ENCODE results near the gene TICAM1.
A peak's percentile ranks its signal among the peaks of the same experiment; 100 is the strongest.
"Not testable (repeated sequence)": the region's sequence is repeated elsewhere in the genome, so short reads cannot be mapped to it uniquely, and the experiment has no call there.

The TICAM1 gene

DNA sequence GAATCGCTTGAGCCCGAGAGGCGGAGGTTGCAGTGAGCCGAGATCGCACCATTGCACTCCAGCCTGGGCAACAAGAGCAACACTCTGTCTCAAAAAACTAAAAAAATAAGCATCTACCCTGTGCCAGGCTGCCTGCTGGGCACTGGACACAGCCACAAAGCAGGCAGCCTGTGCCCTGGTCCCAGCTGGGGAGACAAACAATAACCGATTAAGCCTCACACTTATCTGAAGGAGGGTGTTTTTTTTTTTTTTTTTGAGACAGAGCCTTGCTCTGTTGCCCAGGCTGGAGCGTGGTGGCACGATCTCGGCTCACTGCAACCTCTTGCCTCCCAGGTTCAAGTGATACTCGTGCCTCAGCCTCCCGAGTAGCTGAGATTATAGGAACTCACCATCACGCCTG, 25.0 kb upstream of the TICAM1 start:
- H3K36me3 ChIP-seq (ENCODE audit: insufficient read depth, low read length), result peaks cover 42% of the 10 kb centered on the region
- H3K27me3 ChIP-seq (ENCODE audit: insufficient read depth, low read length), result not testable (repeated sequence)

GRCh38 chr19:4853506-4853905, 22.0 kb upstream of the TICAM1 start:
- peaks cover 29% of the 10 kb centered on the region for H3K36me3 ChIP-seq (ENCODE audit: insufficient read depth, low read length)
- not testable (repeated sequence) for H3K27me3 ChIP-seq (ENCODE audit: insufficient read depth, low read length); H3K4me1 ChIP-seq (ENCODE audit: insufficient read depth, low read length); H3K4me3 ChIP-seq (ENCODE audit: low read length); H3K9me3 ChIP-seq (ENCODE audit: low read length); H2AFZ ChIP-seq (ENCODE audit: low read depth, low read length)

More for the DNA sequence above, 25.0 kb upstream of the TICAM1 start:
- not testable (repeated sequence) for H3K4me3 ChIP-seq (ENCODE audit: low read length); H2AFZ ChIP-seq (ENCODE audit: low read depth, low read length); H3K4me1 ChIP-seq (ENCODE audit: insufficient read depth, low read length); H3K9me3 ChIP-seq (ENCODE audit: low read length)

GRCh38 chr19:4852484-4852883, 21.0 kb upstream of the TICAM1 start:
- Histone ChIP-seq H3K4me1 (ENCODE audit: insufficient read depth, low read length) (no peaks in the 10 kb centered on the region), H2AFZ (ENCODE audit: low read depth, low read length) (no peak overlapping the region), H3K36me3 (ENCODE audit: insufficient read depth, low read length) (peaks cover 36% of the 10 kb centered on the region), H3K27me3 (ENCODE audit: insufficient read depth, low read length) (no peaks in the 10 kb centered on the region), H3K4me3 (ENCODE audit: low read length) (no peak overlapping the region), H3K9me3 (ENCODE audit: low read length) (no peaks in the 10 kb centered on the region)

DNA sequence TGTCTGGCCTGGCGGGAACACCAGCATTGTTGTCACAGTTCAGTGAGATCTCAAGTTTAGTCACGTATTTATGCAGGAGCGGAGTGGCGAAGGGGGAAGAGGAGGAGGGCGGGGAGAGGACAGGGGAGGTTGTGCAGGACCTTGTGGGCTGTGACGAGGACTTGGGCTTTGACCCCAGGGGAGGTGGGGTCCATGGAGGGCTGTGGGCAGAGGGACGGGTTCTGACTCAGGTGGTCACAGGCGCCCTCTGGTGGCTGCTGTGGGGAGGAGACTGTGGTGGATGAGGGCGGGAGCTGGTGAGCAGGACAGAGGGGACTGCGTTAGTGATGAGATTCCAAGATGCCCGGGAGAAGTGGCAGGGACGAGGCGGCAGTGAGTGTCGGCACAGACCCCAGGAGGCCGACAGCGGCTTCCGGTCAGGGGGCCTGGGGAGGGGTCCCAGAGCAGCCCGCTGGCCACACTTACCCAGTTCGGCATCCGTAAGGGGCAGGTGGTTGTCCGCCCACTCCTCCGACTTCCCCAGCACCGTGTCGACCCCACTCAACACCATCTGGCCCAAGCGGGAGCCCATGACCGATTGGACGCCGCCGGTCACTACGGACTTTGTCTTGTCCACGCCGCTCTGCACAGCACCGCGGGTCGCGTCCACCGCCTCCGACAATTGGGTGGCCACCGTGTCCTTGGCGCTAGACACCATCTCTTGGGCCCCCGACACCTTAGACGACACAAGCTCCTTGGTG, 20.2 kb upstream of the TICAM1 start:
- no peaks in the 10 kb centered on the region for H3K4me1 ChIP-seq (ENCODE audit: insufficient read depth, low read length)
- H2AFZ ChIP-seq (ENCODE audit: low read depth, low read length), result no peak overlapping the region
- H3K36me3 ChIP-seq (ENCODE audit: insufficient read depth, low read length), result peaks cover 35% of the 10 kb centered on the region
- H3K9me3 ChIP-seq (ENCODE audit: low read length), result no peaks in the 10 kb centered on the region
- H3K4me3 ChIP-seq (ENCODE audit: low read length), result no peak overlapping the region
- no peaks in the 10 kb centered on the region for H3K27me3 ChIP-seq (ENCODE audit: insufficient read depth, low read length)

- Histone ChIP-seq H3K36me3 (ENCODE audit: insufficient read depth, low read length) (peaks cover 35% of the 10 kb centered on the region), H3K4me1 (ENCODE audit: insufficient read depth, low read length) (no peaks in the 10 kb centered on the region), H3K27me3 (ENCODE audit: insufficient read depth, low read length) (no peaks in the 10 kb centered on the region), H3K4me3 (ENCODE audit: low read length) (no peak overlapping the region), H3K9me3 (ENCODE audit: low read length) (no peaks in the 10 kb centered on the region), H2AFZ (ENCODE audit: low read depth, low read length) (no peak overlapping the region)
Measured at GRCh38 chr19:4849019-4849418, 17.5 kb upstream of the TICAM1 start.

- Histone ChIP-seq H3K36me3 (ENCODE audit: insufficient read depth, low read length) (peaks cover 42% of the 10 kb centered on the region), H2AFZ (ENCODE audit: low read depth, low read length) (no peak overlapping the region), H3K27me3 (ENCODE audit: insufficient read depth, low read length) (no peaks in the 10 kb centered on the region), H3K4me1 (ENCODE audit: insufficient read depth, low read length) (no peaks in the 10 kb centered on the region), H3K4me3 (ENCODE audit: low read length) (no peak overlapping the region), H3K9me3 (ENCODE audit: low read length) (no peaks in the 10 kb centered on the region)
Measured at GRCh38 chr19:4847190-4847973, 15.9 kb upstream of the TICAM1 start.

DNA sequence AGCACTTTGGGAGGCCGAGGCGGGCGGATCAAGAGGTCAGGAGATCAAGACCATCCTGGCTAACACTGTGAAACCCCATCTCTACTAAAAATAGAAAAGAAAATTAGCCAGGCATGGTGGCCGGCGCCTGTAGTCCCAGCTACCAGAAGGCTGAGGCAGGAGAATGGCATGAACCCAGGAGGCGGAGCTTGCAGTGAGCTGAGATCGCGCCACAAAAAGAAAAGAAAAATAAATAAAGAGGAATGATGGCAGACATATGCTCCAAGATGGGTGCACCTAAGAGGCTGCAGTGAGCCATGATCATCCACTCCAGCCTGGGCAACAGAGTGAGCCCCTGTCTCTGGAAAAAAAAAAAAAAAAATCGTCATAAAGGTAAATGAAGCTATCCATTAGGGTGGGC, 14.5 kb upstream of the TICAM1 start:
- H3K4me3 ChIP-seq (ENCODE audit: low read length); H3K27me3 ChIP-seq (ENCODE audit: insufficient read depth, low read length); H3K4me1 ChIP-seq (ENCODE audit: insufficient read depth, low read length); H3K9me3 ChIP-seq (ENCODE audit: low read length); H2AFZ ChIP-seq (ENCODE audit: low read depth, low read length): not testable (repeated sequence)
- H3K36me3 ChIP-seq (ENCODE audit: insufficient read depth, low read length), result peaks cover 42% of the 10 kb centered on the region

- H3K36me3 ChIP-seq (ENCODE audit: insufficient read depth, low read length), result peaks cover 42% of the 10 kb centered on the region
- H3K4me1 ChIP-seq (ENCODE audit: insufficient read depth, low read length), result no peaks in the 10 kb centered on the region
- no peaks in the 10 kb centered on the region for H3K27me3 ChIP-seq (ENCODE audit: insufficient read depth, low read length)
- H3K9me3 ChIP-seq (ENCODE audit: low read length), result no peaks in the 10 kb centered on the region
- H2AFZ ChIP-seq (ENCODE audit: low read depth, low read length), result no peak overlapping the region
- H3K4me3 ChIP-seq (ENCODE audit: low read length), result no peak overlapping the region
Measured at GRCh38 chr19:4844348-4845179, 13.1 kb upstream of the TICAM1 start.

DNA sequence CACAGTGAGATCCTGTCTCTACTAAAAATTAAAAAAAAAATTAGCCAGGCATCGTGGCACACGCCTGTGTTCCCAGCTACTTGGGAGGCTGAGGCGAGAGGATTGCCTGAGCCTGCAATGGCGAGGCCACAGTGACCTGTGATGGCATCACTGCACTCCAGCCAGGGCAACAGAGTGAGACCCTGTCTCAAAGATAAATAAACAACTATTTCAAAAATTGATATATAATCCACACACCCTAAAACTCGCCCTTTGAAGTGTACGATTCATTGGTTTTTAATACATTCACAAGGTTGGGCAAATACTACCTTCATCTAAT, 12.1 kb upstream of the TICAM1 start:
- H3K9me3 ChIP-seq (ENCODE audit: low read length), result no peaks in the 10 kb centered on the region
- no peak overlapping the region for H2AFZ ChIP-seq (ENCODE audit: low read depth, low read length)
- no peaks in the 10 kb centered on the region for H3K27me3 ChIP-seq (ENCODE audit: insufficient read depth, low read length)
- no peak overlapping the region for H3K4me3 ChIP-seq (ENCODE audit: low read length)
- H3K36me3 ChIP-seq (ENCODE audit: insufficient read depth, low read length), result peaks cover 50% of the 10 kb centered on the region
- no peaks in the 10 kb centered on the region for H3K4me1 ChIP-seq (ENCODE audit: insufficient read depth, low read length)

GRCh38 chr19:4839192-4839591, 7.7 kb upstream of the TICAM1 start:
- Histone ChIP-seq H3K9me3 (ENCODE audit: low read length) (peaks cover 2% of the 10 kb centered on the region), H3K4me1 (ENCODE audit: insufficient read depth, low read length) (no peaks in the 10 kb centered on the region), H3K4me3 (ENCODE audit: low read length) (no peak overlapping the region), H3K36me3 (ENCODE audit: insufficient read depth, low read length) (peaks cover 35% of the 10 kb centered on the region), H3K27me3 (ENCODE audit: insufficient read depth, low read length) (no peaks in the 10 kb centered on the region), H2AFZ (ENCODE audit: low read depth, low read length) (no peak overlapping the region)

DNA sequence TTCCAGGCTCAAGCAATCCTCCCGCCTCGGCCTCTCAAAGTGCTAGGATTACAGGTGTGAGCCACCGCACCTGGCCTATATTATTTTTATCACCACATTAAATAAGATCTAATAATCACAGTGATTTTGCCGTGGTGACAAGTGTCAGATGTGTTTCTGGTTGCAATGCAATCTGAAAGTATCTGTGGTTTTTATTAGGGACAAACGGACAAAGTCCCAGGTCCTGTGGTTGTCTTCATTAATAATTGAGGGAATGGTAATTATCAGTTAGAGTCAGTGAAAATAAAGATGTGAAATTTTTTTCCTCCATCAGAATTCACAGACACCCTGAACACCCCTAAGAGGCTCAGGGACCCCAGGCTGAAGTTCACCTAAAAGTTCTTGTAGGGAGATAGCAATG, 1.3 kb upstream of the TICAM1 start:
- Histone ChIP-seq H2AFZ (ENCODE audit: low read depth, low read length) (no peak overlapping the region), H3K4me3 (ENCODE audit: low read length) (no peak overlapping the region), H3K4me1 (ENCODE audit: insufficient read depth, low read length) (no peaks in the 10 kb centered on the region), H3K27me3 (ENCODE audit: insufficient read depth, low read length) (peaks cover 7% of the 10 kb centered on the region), H3K9me3 (ENCODE audit: low read length) (no peaks in the 10 kb centered on the region), H3K36me3 (ENCODE audit: insufficient read depth, low read length) (peaks cover 4% of the 10 kb centered on the region)

- H3K9me3 ChIP-seq (ENCODE audit: low read length); H3K27me3 ChIP-seq (ENCODE audit: insufficient read depth, low read length); H2AFZ ChIP-seq (ENCODE audit: low read depth, low read length); H3K4me1 ChIP-seq (ENCODE audit: insufficient read depth, low read length); H3K36me3 ChIP-seq (ENCODE audit: insufficient read depth, low read length): not testable (repeated sequence)
- H3K4me3 ChIP-seq (ENCODE audit: low read length), result peak overlapping the region; percentile 20
Measured at GRCh38 chr19:4831979-4832340, 448 bp upstream of the TICAM1 start.

- H3K9me3 ChIP-seq (ENCODE audit: low read length), result no peaks in the 10 kb centered on the region
- no peaks in the 10 kb centered on the region for H3K4me1 ChIP-seq (ENCODE audit: insufficient read depth, low read length)
- H3K36me3 ChIP-seq (ENCODE audit: insufficient read depth, low read length), result no peaks in the 10 kb centered on the region
- peaks cover 7% of the 10 kb centered on the region for H3K27me3 ChIP-seq (ENCODE audit: insufficient read depth, low read length)
- no peak overlapping the region for H2AFZ ChIP-seq (ENCODE audit: low read depth, low read length)
- no peak overlapping the region for H3K4me3 ChIP-seq (ENCODE audit: low read length)
Measured at GRCh38 chr19:4830768-4831265, 695 bp downstream of the TICAM1 start.

Measured in neuron (in vitro differentiated cells).